SK-N-SH treated with all-trans-retinoic acid at 6 μM for 48 hours (cell line): ENCODE results near the gene TARS2.

Experiments used
- ZFP3 ChIP-seq: fragments of 250-450 bp; sonication (Bioruptor Pico); IDR thresholded peaks from 2 replicates; pipeline ENCODE4 v1.5.0; 2020; ENCODE audit warnings: mild to moderate bottlenecking, moderate library complexity
- ZNF8 ChIP-seq: fragments of 450-650 bp; formaldehyde crosslinking; IDR thresholded peaks from 2 replicates; pipeline ENCODE4 v1.5.0; 2020; ENCODE audit warnings: mild to moderate bottlenecking, moderate library complexity
- TF ChIP-seq, protein P1 (sequence below): fragments of 250-450 bp; sonication (Bioruptor Pico); IDR thresholded peaks from 2 replicates; pipeline ENCODE4 v1.8.0; 2020; ENCODE audit warnings: mild to moderate bottlenecking, moderate library complexity, borderline replicate concordance
- TF ChIP-seq, protein P2 (sequence below): fragments of 250-450 bp; sonication (Bioruptor Pico); IDR thresholded peaks from 2 replicates; pipeline ENCODE4 v1.8.0; 2021; ENCODE audit warnings: low read depth, mild to moderate bottlenecking, moderate library complexity, borderline replicate concordance

DNA sequence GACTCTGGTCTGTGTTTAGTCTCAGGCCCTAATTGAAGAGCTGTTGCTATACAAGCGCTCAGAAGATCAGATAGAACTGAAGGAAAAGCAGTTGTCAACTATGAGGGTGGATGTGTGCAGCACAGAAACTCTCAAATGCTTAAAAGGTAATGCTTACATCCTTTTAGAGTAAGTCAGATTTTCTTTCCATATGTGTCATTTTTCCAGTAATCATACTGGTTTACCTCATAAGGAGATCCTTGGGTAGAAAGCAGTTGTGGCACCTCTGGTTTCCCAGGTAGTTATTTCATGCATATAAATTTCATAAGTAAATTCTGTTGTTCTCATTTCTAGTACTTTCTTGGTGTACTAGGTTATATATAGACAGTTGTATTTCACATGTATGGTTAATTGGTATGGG is 43.0 kb upstream of the TARS2 start:
- TF ChIP-seq, protein P1, sequence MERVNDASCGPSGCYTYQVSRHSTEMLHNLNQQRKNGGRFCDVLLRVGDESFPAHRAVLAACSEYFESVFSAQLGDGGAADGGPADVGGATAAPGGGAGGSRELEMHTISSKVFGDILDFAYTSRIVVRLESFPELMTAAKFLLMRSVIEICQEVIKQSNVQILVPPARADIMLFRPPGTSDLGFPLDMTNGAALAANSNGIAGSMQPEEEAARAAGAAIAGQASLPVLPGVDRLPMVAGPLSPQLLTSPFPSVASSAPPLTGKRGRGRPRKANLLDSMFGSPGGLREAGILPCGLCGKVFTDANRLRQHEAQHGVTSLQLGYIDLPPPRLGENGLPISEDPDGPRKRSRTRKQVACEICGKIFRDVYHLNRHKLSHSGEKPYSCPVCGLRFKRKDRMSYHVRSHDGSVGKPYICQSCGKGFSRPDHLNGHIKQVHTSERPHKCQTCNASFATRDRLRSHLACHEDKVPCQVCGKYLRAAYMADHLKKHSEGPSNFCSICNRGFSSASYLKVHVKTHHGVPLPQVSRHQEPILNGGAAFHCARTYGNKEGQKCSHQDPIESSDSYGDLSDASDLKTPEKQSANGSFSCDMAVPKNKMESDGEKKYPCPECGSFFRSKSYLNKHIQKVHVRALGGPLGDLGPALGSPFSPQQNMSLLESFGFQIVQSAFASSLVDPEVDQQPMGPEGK (CRISPR knock-in tag): no peak
- TF ChIP-seq ZNF8 (CRISPR knock-in tag): no peak
- TF ChIP-seq, protein P2, sequence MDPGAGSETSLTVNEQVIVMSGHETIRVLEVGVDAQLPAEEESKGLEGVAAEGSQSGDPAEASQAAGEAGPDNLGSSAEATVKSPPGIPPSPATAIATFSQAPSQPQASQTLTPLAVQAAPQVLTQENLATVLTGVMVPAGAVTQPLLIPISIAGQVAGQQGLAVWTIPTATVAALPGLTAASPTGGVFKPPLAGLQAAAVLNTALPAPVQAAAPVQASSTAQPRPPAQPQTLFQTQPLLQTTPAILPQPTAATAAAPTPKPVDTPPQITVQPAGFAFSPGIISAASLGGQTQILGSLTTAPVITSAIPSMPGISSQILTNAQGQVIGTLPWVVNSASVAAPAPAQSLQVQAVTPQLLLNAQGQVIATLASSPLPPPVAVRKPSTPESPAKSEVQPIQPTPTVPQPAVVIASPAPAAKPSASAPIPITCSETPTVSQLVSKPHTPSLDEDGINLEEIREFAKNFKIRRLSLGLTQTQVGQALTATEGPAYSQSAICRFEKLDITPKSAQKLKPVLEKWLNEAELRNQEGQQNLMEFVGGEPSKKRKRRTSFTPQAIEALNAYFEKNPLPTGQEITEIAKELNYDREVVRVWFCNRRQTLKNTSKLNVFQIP (CRISPR knock-in tag): no peak
- TF ChIP-seq ZFP3 (CRISPR knock-in tag): no peak
